A673 (cell line): ENCODE data around the gene DNHD1. TPM values are rescaled to one million over a fixed set of nuclear protein-coding genes. Genes with fewer than 3 reads are reported as not detected.

ENCODE experiments used
- BruUV-seq: library from RNA; stranded (reverse); fragments of 400-500 nt; replicated peaks from 2 replicates; lab custom pipeline; 2021; lab: Mats Ljungman, UMichigan
- CTCF ChIA-PET: fragments of 300-600 bp; sonication (Branson Sonifier 250); formaldehyde crosslinking; loops from one replicate; lab custom pipeline; 2022; ENCODE audit warnings: antibody characterized with exemption; lab: Charles Lee
- POLR2A ChIA-PET: fragments of 300-600 bp; sonication (Branson Sonifier 250); formaldehyde crosslinking; loops from one replicate; lab custom pipeline; 2022; ENCODE audit warnings: antibody characterized with exemption; ENCODE audit not compliant: low non-redundant PET; lab: Charles Lee
- DNase-seq: peaks from one replicate; pipeline ENCODE4 v3.0.0-alpha.2; 2015; ENCODE audit warnings: low spot score
- H3K27ac ChIP-seq: fragments of 200-600 bp; sonication (generic); 2 replicates; pipeline ENCODE4 v1.5.1; 2016; ENCODE audit warnings: mixed run types, low read depth, mild to moderate bottlenecking, mixed read lengths, antibody characterized with exemption, low read length; ENCODE audit not compliant: poor library complexity, severe bottlenecking
- H3K27me3 ChIP-seq: fragments of 200-600 bp; sonication (generic); replicated peaks from 2 replicates; pipeline ENCODE4 v1.6.1; 2017; ENCODE audit warnings: mixed run types, low read depth, mild to moderate bottlenecking, mixed read lengths, antibody characterized with exemption, low read length; ENCODE audit not compliant: insufficient read depth, poor library complexity
- H3K36me3 ChIP-seq: fragments of 200-600 bp; sonication (generic); 2 replicates; pipeline ENCODE4 v1.6.1; 2016; ENCODE audit warnings: mixed run types, mild to moderate bottlenecking, mixed read lengths, antibody characterized with exemption, low read length; ENCODE audit not compliant: insufficient read depth, poor library complexity, severe bottlenecking
- H3K4me1 ChIP-seq: fragments of 200-600 bp; sonication (generic); 2 replicates; pipeline ENCODE4 v1.6.1; 2017; ENCODE audit warnings: mixed run types, mild to moderate bottlenecking, mixed read lengths, antibody characterized with exemption, low read length; ENCODE audit not compliant: insufficient read depth, poor library complexity, severe bottlenecking
- H3K4me3 ChIP-seq: fragments of 200-600 bp; sonication (generic); 2 replicates; pipeline ENCODE4 v1.5.1; 2016; ENCODE audit warnings: low read depth, mixed run types, mild to moderate bottlenecking, mixed read lengths, low read length; ENCODE audit not compliant: poor library complexity, severe bottlenecking
- H3K9me3 ChIP-seq: fragments of 200-600 bp; sonication (generic); 2 replicates; pipeline ENCODE4 v1.6.1; 2016; ENCODE audit warnings: mixed run types, low read depth, mild to moderate bottlenecking, mixed read lengths, antibody characterized with exemption, low read length; ENCODE audit not compliant: poor library complexity, severe bottlenecking
- CTCF ChIP-seq: fragments of 300-800, 200-600 bp; sonication (generic); conservative IDR thresholded peaks from 2 replicates; pipeline ENCODE4 v1.5.1; 2017; ENCODE audit warnings: low read depth, mild to moderate bottlenecking, antibody characterized with exemption, low read length, moderate library complexity, mixed read lengths
- EZH2 ChIP-seq: fragments of 200-600 bp; sonication (generic); IDR thresholded peaks from 2 replicates; pipeline ENCODE4 v1.6.1; 2017; ENCODE audit warnings: borderline replicate concordance, low read depth, mild to moderate bottlenecking, mixed read lengths, antibody characterized with exemption, low read length; ENCODE audit not compliant: poor library complexity, severe bottlenecking
- intact Hi-C: fragments of 100-400 bp; cut with micrococcal nuclease; formaldehyde crosslinking; loops from one replicate; pipeline ENCODE4 v1.10.0; 2022; ENCODE audit not compliant: unreplicated experiment
- total RNA-seq: library from RNA; stranded (reverse); gene quantifications from 2 replicates; pipeline ENCODE4 v1.2.3, GENCODE V29; 2021

The DNHD1 gene
- total RNA-seq, 1 experiment from 2014 or later = 20.1 TPM

GRCh38 chr11:6523253-6523652, 26.2 kb downstream of the DNHD1 start:
- DNase-seq = no peak
- no peaks in the 10 kb centered on the region for H3K27me3 ChIP-seq
- CTCF ChIA-PET = no interaction called here
- POLR2A ChIA-PET = no interaction called here
- BruUV-seq = no TSS peak
- H3K4me1 ChIP-seq = no peaks in the 10 kb centered on the region
- intact Hi-C loops = no loop called here
- no peak overlapping the region for H3K4me3 ChIP-seq
- peaks cover 6% of the 10 kb centered on the region for H3K36me3 ChIP-seq
- H3K9me3 ChIP-seq = no peaks in the 10 kb centered on the region
- TF ChIP-seq CTCF = no peak
- no peak for TF ChIP-seq EZH2
- no peak overlapping the region for H3K27ac ChIP-seq

GRCh38 chr11:6526411-6527135, 29.5 kb downstream of the DNHD1 start:
- DNase-seq = no peak
- no peaks in the 10 kb centered on the region for H3K27me3 ChIP-seq
- BruUV-seq = no TSS peak
- CTCF ChIA-PET = no interaction called here
- no peaks in the 10 kb centered on the region for H3K36me3 ChIP-seq
- intact Hi-C loops = no loop called here
- no peak for TF ChIP-seq EZH2
- H3K4me1 ChIP-seq = no peaks in the 10 kb centered on the region
- H3K9me3 ChIP-seq = no peaks in the 10 kb centered on the region
- H3K27ac ChIP-seq = no peak overlapping the region
- no peak overlapping the region for H3K4me3 ChIP-seq
- POLR2A ChIA-PET = interaction anchor here (0.6 kb wide), 1 partner anchor 145 kb away, joined by 3 read pairs; no protein-coding TSS in a partner anchor

GRCh38 chr11:6529266-6529665, 32.2 kb downstream of the DNHD1 start:
- intact Hi-C loops = no loop called here
- Histone ChIP-seq H3K9me3 (no peaks in the 10 kb centered on the region), H3K27me3 (no peaks in the 10 kb centered on the region), H3K4me1 (no peaks in the 10 kb centered on the region), H3K36me3 (no peaks in the 10 kb centered on the region), H3K27ac (no peak overlapping the region), H3K4me3 (no peak overlapping the region)
- CTCF ChIA-PET = no interaction called here
- POLR2A ChIA-PET = no interaction called here
- DNase-seq = no peak
- BruUV-seq = no TSS peak
- TF ChIP-seq EZH2 (no peak), CTCF (no peak)
